WTC11 (cell line): Measurements from ENCODE around the gene GLRB.
"Not testable (repeated sequence)": the region's sequence is repeated elsewhere in the genome, so short reads cannot be mapped to it uniquely, and the experiment has no call there.

Source experiments
- CBFB ChIP-seq: sonication (generic); formaldehyde crosslinking; IDR thresholded peaks from 2 replicates; pipeline ENCODE4 v1.8.1; 2022; ENCODE audit warnings: mild to moderate bottlenecking, low read depth, missing genetic modification reagents
- CREB1 ChIP-seq: sonication (generic); formaldehyde crosslinking; IDR thresholded peaks from 2 replicates; pipeline ENCODE4 v1.8.0; 2023; ENCODE audit warnings: mild to moderate bottlenecking, missing genetic modification reagents
- CREM ChIP-seq: sonication (generic); formaldehyde crosslinking; IDR thresholded peaks from 2 replicates; pipeline ENCODE4 v1.8.1; 2022; ENCODE audit warnings: mild to moderate bottlenecking, missing genetic modification reagents, moderate library complexity
- CTCF ChIP-seq: fragments of 200-600 bp; IDR thresholded peaks from 2 replicates; pipeline ENCODE4 v1.8.0; 2022; ENCODE audit warnings: antibody characterized with exemption
- E2F1 ChIP-seq: sonication (generic); formaldehyde crosslinking; IDR thresholded peaks from 2 replicates; pipeline ENCODE4 v1.8.0; 2022; ENCODE audit warnings: mild to moderate bottlenecking, missing genetic modification reagents
- E2F5 ChIP-seq: sonication (generic); formaldehyde crosslinking; IDR thresholded peaks from 2 replicates; pipeline ENCODE4 v1.8.1; 2022; ENCODE audit warnings: mild to moderate bottlenecking, moderate library complexity, missing genetic modification reagents
- ELF4 ChIP-seq: sonication (generic); formaldehyde crosslinking; IDR thresholded peaks from 2 replicates; pipeline ENCODE4 v1.8.1; 2022; ENCODE audit warnings: low read depth, mild to moderate bottlenecking, moderate library complexity, missing genetic modification reagents
- FOXP4 ChIP-seq: sonication (generic); formaldehyde crosslinking; IDR thresholded peaks from 2 replicates; pipeline ENCODE4 v1.8.0; 2022; ENCODE audit warnings: mild to moderate bottlenecking, missing genetic modification reagents
- HMGXB4 ChIP-seq: sonication (generic); formaldehyde crosslinking; IDR thresholded peaks from 2 replicates; pipeline ENCODE4 v1.8.1; 2023; ENCODE audit warnings: mild to moderate bottlenecking, moderate library complexity, missing genetic modification reagents
- MLX ChIP-seq: sonication (generic); formaldehyde crosslinking; IDR thresholded peaks from 2 replicates; pipeline ENCODE4 v1.8.1; 2023; ENCODE audit warnings: mild to moderate bottlenecking, missing genetic modification reagents, moderate library complexity
- NFE2L1 ChIP-seq: sonication (generic); formaldehyde crosslinking; IDR thresholded peaks from 2 replicates; pipeline ENCODE4 v1.8.1; 2023; ENCODE audit warnings: missing genetic modification reagents
- TEAD1 ChIP-seq: sonication (generic); formaldehyde crosslinking; IDR thresholded peaks from 2 replicates; pipeline ENCODE4 v1.8.0; 2022; ENCODE audit warnings: mild to moderate bottlenecking, missing genetic modification reagents
- ZNF138 ChIP-seq: sonication (generic); formaldehyde crosslinking; conservative IDR thresholded peaks from 2 replicates; pipeline ENCODE4 v1.8.1; 2022; ENCODE audit warnings: mild to moderate bottlenecking, moderate library complexity, missing genetic modification reagents
- ZNF416 ChIP-seq: fragments of 250-450 bp; sonication (Bioruptor Pico); IDR thresholded peaks from 2 replicates; pipeline ENCODE4 v1.9.0; 2021; ENCODE audit warnings: mild to moderate bottlenecking, inconsistent platforms

GRCh38 chr4:157058899-157059298 is 17.1 kb upstream of the GLRB start:
- TF ChIP-seq CTCF; TEAD1 (CRISPR knock-in tag); E2F5; NFE2L1 (CRISPR knock-in tag); ZNF416 (CRISPR knock-in tag); ELF4 (CRISPR knock-in tag); FOXP4 (CRISPR knock-in tag); ZNF138 (CRISPR knock-in tag); MLX (CRISPR knock-in tag); E2F1; HMGXB4 (CRISPR knock-in tag); CREB1 (CRISPR knock-in tag); CREM (CRISPR knock-in tag); CBFB: not testable (repeated sequence)
